H1 (cell line): ENCODE results near the gene CKAP2L. TPM values are rescaled to one million over a fixed set of nuclear protein-coding genes. Genes with fewer than 3 reads are reported as not detected.

Experiments used
- SAP30 ChIP-seq: fragments of 300-600 bp; sonication (generic); IDR thresholded peaks from 2 replicates; pipeline ENCODE4 v1.7.1; 2012; ENCODE audit warnings: low read length, moderate library complexity, mild to moderate bottlenecking, inconsistent platforms; ENCODE audit not compliant: insufficient read depth, insufficient replicate concordance
- polyA plus RNA-seq, 7 experiments: library from polyadenylated mRNA; depleted of rRNA in 3 of 7; stranded (reverse) in 5 of 7; unstranded in 2 of 7; fragments of >200 nt in 5 of 7; fragments of 200-250 nt in 2 of 7; gene quantifications; 1 replicate in 5 of 7; 2 replicates in 1 of 7; 4 replicates in 1 of 7; pipeline versions ENCODE4 v1.2.1 to v1.2.3, GENCODE V29; 2011 to 2013; ENCODE audit warnings: missing spikeins in 2 of 7, mixed read lengths in 2 of 7
- total RNA-seq: library from RNA; stranded (reverse); fragmentation: NEBNext Ultra II Directional; extraction: Animal tissue kit (Norgen Biotek cat#: 25700); gene quantifications from 2 replicates; pipeline ENCODE4 v1.2.1, GENCODE V29; 2021

CKAP2L gene
- total and polyA plus RNA-seq, 2 of the 8 experiments (the other 6 are each of a cell fraction or from before 2014, with no cell fraction given): 2.5 to 20.7 TPM

DNA sequence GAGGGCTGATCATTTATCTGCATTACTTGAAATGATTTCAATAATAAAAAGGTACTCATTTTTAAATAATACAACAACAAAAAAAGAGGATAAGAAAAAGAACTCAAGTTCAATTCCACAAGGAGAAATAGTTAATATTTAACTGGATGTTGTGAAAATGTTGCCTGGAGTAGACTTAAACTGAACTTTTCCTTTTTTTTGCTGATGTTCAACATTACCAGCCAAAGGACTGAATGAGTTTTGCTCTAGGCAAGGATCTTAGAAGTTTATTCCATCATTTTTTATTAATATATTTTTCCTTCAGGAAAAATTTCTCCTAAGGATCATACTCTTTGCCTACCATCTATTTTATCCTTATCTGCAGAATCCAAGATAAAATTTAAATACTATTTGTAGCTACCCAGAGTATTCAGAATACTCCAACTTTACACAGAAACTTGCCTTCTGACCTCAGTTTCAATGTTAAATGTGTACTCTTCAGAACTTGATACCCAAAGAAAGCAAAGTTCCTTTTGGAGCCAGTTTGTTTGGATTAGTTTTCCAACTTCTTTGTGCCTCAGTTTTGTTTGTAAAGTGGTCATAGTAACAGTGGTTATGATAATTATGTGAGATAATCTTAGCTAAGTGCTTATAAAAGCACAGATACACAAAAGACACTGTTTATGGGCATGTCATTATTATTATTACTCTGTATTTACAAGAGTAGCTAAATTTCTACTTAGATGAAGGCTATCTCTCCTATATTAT is 12.8 kb downstream of the CKAP2L start (continued):
- TF ChIP-seq SAP30: no peak
- TF ChIP-seq, all 59 proteins: peak for 0
